ENCODE measurements around the gene IQCN. TPM values are rescaled to one million over a fixed set of nuclear protein-coding genes. Genes with fewer than 3 reads are reported as not detected.

Gene IQCN
- total RNA-seq, 1 donor from 2014 or later: 17.8 TPM

DNA sequence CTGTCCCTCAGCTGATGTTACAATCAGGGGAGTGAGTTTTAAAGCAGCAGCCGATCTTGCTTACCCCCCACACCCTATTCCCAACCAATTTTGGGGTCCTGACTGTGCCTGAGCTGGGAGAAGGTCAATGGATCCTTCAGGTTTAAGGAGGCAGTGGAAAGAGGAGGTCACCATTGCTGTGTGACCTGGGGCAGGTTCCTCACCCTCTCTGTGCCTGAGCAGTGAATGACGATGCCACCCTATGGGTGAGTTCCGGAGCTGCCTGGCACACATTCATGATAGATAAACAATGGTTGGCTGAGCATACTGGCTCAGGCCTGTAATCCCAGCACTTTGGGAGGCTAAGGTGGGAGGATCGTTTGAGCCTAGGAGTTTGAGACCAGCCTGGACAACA, 27.5 kb upstream of the IQCN start:
- DNase-seq (no peak), ATAC-seq (ENCODE audit: low read depth) (no peak)
- Mint-ChIP-seq H3K9me3 (no peaks in the 10 kb centered on the region), H3K4me3 (no peak overlapping the region), H3K27ac (peak overlapping the region; percentile 74), H3K4me1 (peaks cover 45% of the 10 kb centered on the region), H3K27me3 (no peaks in the 10 kb centered on the region), H3K36me3 (ENCODE audit: low read depth) (peaks cover 2% of the 10 kb centered on the region)
- intact Hi-C loops (cut with micrococcal nuclease): no loop called here
- TF ChIP-seq, protein P1, sequence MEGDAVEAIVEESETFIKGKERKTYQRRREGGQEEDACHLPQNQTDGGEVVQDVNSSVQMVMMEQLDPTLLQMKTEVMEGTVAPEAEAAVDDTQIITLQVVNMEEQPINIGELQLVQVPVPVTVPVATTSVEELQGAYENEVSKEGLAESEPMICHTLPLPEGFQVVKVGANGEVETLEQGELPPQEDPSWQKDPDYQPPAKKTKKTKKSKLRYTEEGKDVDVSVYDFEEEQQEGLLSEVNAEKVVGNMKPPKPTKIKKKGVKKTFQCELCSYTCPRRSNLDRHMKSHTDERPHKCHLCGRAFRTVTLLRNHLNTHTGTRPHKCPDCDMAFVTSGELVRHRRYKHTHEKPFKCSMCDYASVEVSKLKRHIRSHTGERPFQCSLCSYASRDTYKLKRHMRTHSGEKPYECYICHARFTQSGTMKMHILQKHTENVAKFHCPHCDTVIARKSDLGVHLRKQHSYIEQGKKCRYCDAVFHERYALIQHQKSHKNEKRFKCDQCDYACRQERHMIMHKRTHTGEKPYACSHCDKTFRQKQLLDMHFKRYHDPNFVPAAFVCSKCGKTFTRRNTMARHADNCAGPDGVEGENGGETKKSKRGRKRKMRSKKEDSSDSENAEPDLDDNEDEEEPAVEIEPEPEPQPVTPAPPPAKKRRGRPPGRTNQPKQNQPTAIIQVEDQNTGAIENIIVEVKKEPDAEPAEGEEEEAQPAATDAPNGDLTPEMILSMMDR (IDR thresholded peaks at IDR 0.05): no peak
- POLR2A ChIA-PET: interaction anchor here (5.8 to 6.8 kb wide), 2 partner anchors 11 to 22 kb away, joined by 533 to 669 read pairs; partner anchors contain the start of gene JUND
- CTCF ChIA-PET: interaction anchor here (5.2 kb wide), 1 partner anchor 21 kb away, joined by 100 read pairs; the partner anchor contains the start of gene JUND

GRCh38 chr19:18300930-18301717, 26.9 kb upstream of the IQCN start:
- TF ChIP-seq, protein P1 (IDR thresholded peaks at IDR 0.05): no peak
- peaks cover 41% of the 10 kb centered on the region for H3K4me1 Mint-ChIP-seq
- H3K36me3 Mint-ChIP-seq (ENCODE audit: low read depth): no peaks in the 10 kb centered on the region
- DNase-seq: no peak
- peak overlapping the region; percentile 74 for H3K27ac Mint-ChIP-seq
- ATAC-seq (ENCODE audit: low read depth): no peak
- H3K27me3 Mint-ChIP-seq: no peaks in the 10 kb centered on the region
- no peaks in the 10 kb centered on the region for H3K9me3 Mint-ChIP-seq
- intact Hi-C loops (cut with micrococcal nuclease): no loop called here
- H3K4me3 Mint-ChIP-seq: no peak overlapping the region
- ChIA-PET POLR2A (interaction anchor here (0.6 to 6.8 kb wide), 3 partner anchors 11 to 108 kb away, joined by 10 to 669 read pairs (median 533); partner anchors contain the start of gene JUND), CTCF (interaction anchor here (5.2 kb wide), 1 partner anchor 21 kb away, joined by 100 read pairs; the partner anchor contains the start of gene JUND)

DNA sequence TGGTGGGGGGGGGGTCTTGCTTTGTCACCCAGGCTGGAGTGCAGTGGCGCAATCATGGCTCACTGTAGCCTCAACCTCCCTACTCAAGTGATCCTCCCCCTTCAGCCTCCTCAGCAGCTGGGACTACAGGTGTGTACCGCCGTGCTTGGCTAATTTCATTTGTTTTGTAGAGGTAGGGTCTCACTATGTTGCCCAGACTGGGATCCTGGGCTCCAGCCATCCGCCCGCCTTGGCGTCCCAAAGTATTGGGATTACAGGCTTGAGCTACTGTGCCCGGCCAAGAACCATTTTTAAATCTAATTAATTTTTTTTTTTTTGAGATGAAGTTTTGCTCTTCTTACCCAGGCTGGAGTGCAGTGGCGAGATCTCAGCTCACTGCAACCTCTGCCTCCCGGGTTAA, 25.4 kb upstream of the IQCN start:
- no peaks in the 10 kb centered on the region for H3K9me3 Mint-ChIP-seq
- peaks cover 31% of the 10 kb centered on the region for H3K4me1 Mint-ChIP-seq
- ATAC-seq (ENCODE audit: low read depth): no peak
- H3K27me3 Mint-ChIP-seq: no peaks in the 10 kb centered on the region
- DNase-seq: no peak
- H3K4me3 Mint-ChIP-seq: no peak overlapping the region
- TF ChIP-seq, protein P1 (IDR thresholded peaks at IDR 0.05): no peak
- no peak overlapping the region for H3K27ac Mint-ChIP-seq
- ChIA-PET POLR2A (interaction anchor here (0.9 to 6.8 kb wide), 3 partner anchors 9 to 21 kb away, joined by 4 to 533 read pairs (median 37); partner anchors contain the start of gene JUND), CTCF (interaction anchor here (0.9 kb wide), 1 partner anchor 20 kb away, joined by 3 read pairs; no protein-coding TSS in a partner anchor)
- no peaks in the 10 kb centered on the region for H3K36me3 Mint-ChIP-seq (ENCODE audit: low read depth)
- intact Hi-C loops (cut with micrococcal nuclease): no loop called here

DNA sequence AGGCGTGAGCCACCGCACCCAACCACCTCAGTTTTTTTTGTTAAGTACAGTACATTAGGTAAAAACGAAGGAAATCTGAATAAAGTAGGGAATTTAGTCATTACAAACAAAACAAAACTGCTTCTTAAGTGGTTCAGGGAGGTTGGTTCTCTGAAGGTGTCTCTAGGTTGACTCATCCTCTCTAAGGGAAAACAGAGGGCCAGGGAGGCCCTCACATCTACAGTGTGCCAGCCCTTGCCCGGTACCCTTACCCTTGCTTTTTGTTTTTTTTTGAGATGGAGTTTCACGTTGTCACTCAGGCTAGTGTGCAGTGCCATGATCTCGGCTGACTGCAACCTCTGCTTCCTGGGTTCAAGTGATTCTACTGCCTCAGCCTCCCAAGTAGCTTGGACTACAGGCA, 24.3 kb upstream of the IQCN start:
- TF ChIP-seq, protein P1 (IDR thresholded peaks at IDR 0.05): no peak
- intact Hi-C loops (cut with micrococcal nuclease): no loop called here
- ATAC-seq (ENCODE audit: low read depth) (no peak), DNase-seq (no peak)
- H3K27me3 Mint-ChIP-seq: no peaks in the 10 kb centered on the region
- CTCF ChIA-PET: no interaction called here
- H3K4me3 Mint-ChIP-seq: no peak overlapping the region
- no peaks in the 10 kb centered on the region for H3K36me3 Mint-ChIP-seq (ENCODE audit: low read depth)
- H3K27ac Mint-ChIP-seq: no peak overlapping the region
- POLR2A ChIA-PET: interaction anchor here (0.6 to 4.6 kb wide), 5 partner anchors 8 to 1072 kb away, joined by 3 to 37 read pairs (median 5); partner anchors contain the start of genes JUND and OCEL1
- H3K4me1 Mint-ChIP-seq: peaks cover 32% of the 10 kb centered on the region
- H3K9me3 Mint-ChIP-seq: no peaks in the 10 kb centered on the region

DNA sequence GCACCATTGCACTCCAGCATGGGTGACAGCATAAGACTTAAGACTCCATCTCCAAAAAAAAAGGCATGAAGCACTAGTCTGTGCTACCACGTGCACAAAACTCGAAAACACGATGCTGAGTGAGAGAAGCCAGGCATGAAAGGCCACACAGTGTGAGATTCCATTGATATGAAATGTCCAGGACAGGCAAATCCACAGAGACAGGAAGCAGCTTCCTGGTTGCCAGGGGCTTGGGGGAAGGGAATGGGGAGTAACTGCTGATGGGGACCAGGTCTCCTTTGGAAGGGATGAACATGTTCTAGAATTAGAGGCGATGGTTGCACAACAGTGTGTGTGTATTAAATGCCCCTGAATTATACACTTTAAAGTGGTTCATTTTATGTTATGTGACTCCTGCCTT, 23.1 kb upstream of the IQCN start:
- CTCF ChIA-PET: interaction anchor here (2.3 kb wide), 1 partner anchor 18 kb away, joined by 9 read pairs; no protein-coding TSS in a partner anchor
- H3K27me3 Mint-ChIP-seq: no peaks in the 10 kb centered on the region
- POLR2A ChIA-PET: interaction anchor here (1.1 to 4.6 kb wide), 5 partner anchors 8 to 26 kb away, joined by 3 to 37 read pairs (median 4); partner anchors contain the start of genes JUND and LSM4
- intact Hi-C loops (cut with micrococcal nuclease): no loop called here
- no peak overlapping the region for H3K27ac Mint-ChIP-seq
- H3K4me3 Mint-ChIP-seq: no peak overlapping the region
- H3K9me3 Mint-ChIP-seq: no peaks in the 10 kb centered on the region
- peaks cover 33% of the 10 kb centered on the region for H3K4me1 Mint-ChIP-seq
- TF ChIP-seq, protein P1 (IDR thresholded peaks at IDR 0.05): no peak
- ATAC-seq (ENCODE audit: low read depth): no peak
- no peak for DNase-seq
- no peaks in the 10 kb centered on the region for H3K36me3 Mint-ChIP-seq (ENCODE audit: low read depth)
